WERI-Rb-1 (cell line): ENCODE measurements around the gene PKDCC.

Experiments
- DNase-seq: peaks from one replicate; pipeline ENCODE4 v3.0.0-alpha.2; 2020
- H3K27ac ChIP-seq: fragments of 250-450 bp; sonication (Bioruptor Pico); 2 replicates; pipeline ENCODE4 v1.5.1; 2020; ENCODE audit warnings: mild to moderate bottlenecking, moderate library complexity
- H3K27me3 ChIP-seq: fragments of 250-450 bp; sonication (Bioruptor Pico); 2 replicates; pipeline ENCODE4 v1.5.1; 2021; ENCODE audit warnings: mild to moderate bottlenecking, low read depth, moderate library complexity; ENCODE audit not compliant: insufficient read depth, severe bottlenecking
- H3K36me3 ChIP-seq: fragments of 250-450 bp; sonication (Bioruptor Pico); 2 replicates; pipeline ENCODE4 v1.5.1; 2020; ENCODE audit warnings: mild to moderate bottlenecking, moderate library complexity
- H3K4me3 ChIP-seq: 2 replicates; pipeline ENCODE4 v1.5.1; 2011; ENCODE audit warnings: low read depth, mild to moderate bottlenecking, control low read depth, low read length
- H3K9me3 ChIP-seq: fragments of 250-450 bp; sonication (Bioruptor Pico); 2 replicates; pipeline ENCODE4 v1.5.1; 2021; ENCODE audit warnings: mild to moderate bottlenecking, moderate library complexity; ENCODE audit not compliant: severe bottlenecking
- CTCF ChIP-seq: IDR thresholded peaks from 2 replicates; pipeline ENCODE4 v1.5.1; 2011; ENCODE audit warnings: low read depth, mild to moderate bottlenecking, control low read depth, inconsistent platforms, low read length

Gene PKDCC

GRCh38 chr2:42050010-42050702 is 2.3 kb downstream of the PKDCC start:
- Histone ChIP-seq H3K9me3 (peaks cover 2% of the 10 kb centered on the region), H3K4me3 (no peak overlapping the region), H3K36me3 (no peaks in the 10 kb centered on the region), H3K27ac (no peak overlapping the region), H3K27me3 (peaks cover 26% of the 10 kb centered on the region)
- TF ChIP-seq CTCF = no peak
- DNase-seq = no peak

- no peak for DNase-seq
- no peak overlapping the region for H3K4me3 ChIP-seq
- H3K27me3 ChIP-seq = peaks cover 26% of the 10 kb centered on the region
- H3K27ac ChIP-seq = no peak overlapping the region
- H3K9me3 ChIP-seq = peaks cover 2% of the 10 kb centered on the region
- no peaks in the 10 kb centered on the region for H3K36me3 ChIP-seq
- no peak for TF ChIP-seq CTCF
These were observed 3.1 kb downstream of the PKDCC start for GRCh38 chr2:42050703-42051542.

GRCh38 chr2:42051543-42052235 is 3.9 kb downstream of the PKDCC start:
- Histone ChIP-seq H3K9me3 (peaks cover 2% of the 10 kb centered on the region), H3K36me3 (no peaks in the 10 kb centered on the region), H3K4me3 (no peak overlapping the region), H3K27ac (no peak overlapping the region), H3K27me3 (peaks cover 26% of the 10 kb centered on the region)
- no peak for TF ChIP-seq CTCF
- DNase-seq = no peak

- no peak for DNase-seq
- Histone ChIP-seq H3K27me3 (peaks cover 26% of the 10 kb centered on the region), H3K36me3 (no peaks in the 10 kb centered on the region), H3K9me3 (peaks cover 2% of the 10 kb centered on the region), H3K27ac (no peak overlapping the region), H3K4me3 (no peak overlapping the region)
- no peak for TF ChIP-seq CTCF
These were observed 5.1 kb downstream of the PKDCC start for GRCh38 chr2:42052702-42053481.

GRCh38 chr2:42053482-42053790 is 5.6 kb downstream of the PKDCC start:
- Histone ChIP-seq H3K27me3 (peaks cover 25% of the 10 kb centered on the region), H3K4me3 (no peak overlapping the region), H3K36me3 (no peaks in the 10 kb centered on the region), H3K9me3 (peaks cover 2% of the 10 kb centered on the region), H3K27ac (no peak overlapping the region)
- TF ChIP-seq CTCF = no peak
- no peak for DNase-seq
